GM23338 (cell line): ENCODE data around the gene RABEPK.

Source experiments
- CREB1 ChIP-seq: fragments of 250-450 bp; sonication (Bioruptor Pico); IDR thresholded peaks from 2 replicates; pipeline ENCODE4 v1.5.0; 2020; ENCODE audit warnings: low read depth, mild to moderate bottlenecking, moderate library complexity
- CTCF ChIP-seq, 2 experiments: fragments of 200-600 bp in 1 of 2; sonication (generic) in 1 of 2; conservative IDR thresholded peaks; 2 replicates each; pipeline versions ENCODE4 v1.5.1 to v1.6.1; 2016 to 2017; ENCODE audit warnings: antibody characterized with exemption in 2 of 2, low read depth in 2 of 2, mild to moderate bottlenecking in 2 of 2, moderate library complexity in 1 of 2
- EZH2 ChIP-seq: fragments of 200-600 bp; sonication (generic); IDR thresholded peaks from one replicate; pipeline ENCODE4 v1.8.0; 2017; ENCODE audit warnings: antibody characterized with exemption, mild to moderate bottlenecking, low read depth; ENCODE audit not compliant: unreplicated experiment
- EZH2phosphoT487 ChIP-seq: fragments of 200-600 bp; sonication (generic); IDR thresholded peaks from one replicate; pipeline ENCODE4 v1.8.1; 2018; ENCODE audit warnings: antibody characterized with exemption; ENCODE audit not compliant: unreplicated experiment
- JUNB ChIP-seq: IDR thresholded peaks from one replicate; pipeline ENCODE4 v1.6.1; 2016; ENCODE audit warnings: antibody characterized with exemption; ENCODE audit not compliant: unreplicated experiment
- POLR2AphosphoS5 ChIP-seq: IDR thresholded peaks from 2 replicates; pipeline ENCODE4 v1.6.1; 2016; ENCODE audit warnings: antibody characterized with exemption, low read depth
- REST ChIP-seq: IDR thresholded peaks from one replicate; pipeline ENCODE4 v1.6.1; 2018; ENCODE audit warnings: antibody characterized with exemption; ENCODE audit not compliant: unreplicated experiment
- ZNF462 ChIP-seq: fragments of 250-450 bp; sonication (Bioruptor Pico); IDR thresholded peaks from 2 replicates; pipeline ENCODE4 v1.5.0; 2020; ENCODE audit warnings: mild to moderate bottlenecking, moderate library complexity

GRCh38 chr9:125280945-125281344, 80.6 kb downstream of the RABEPK start:
- TF ChIP-seq CTCF (conservative IDR thresholded peaks at IDR 0.05; ENCODE audit: low read depth in 2 of 2): no peak
- no peak for TF ChIP-seq CREB1 (CRISPR knock-in tag)
- TF ChIP-seq EZH2: no peak
- TF ChIP-seq EZH2phosphoT487: no peak
- no peak for TF ChIP-seq POLR2AphosphoS5
- no peak for TF ChIP-seq REST
- TF ChIP-seq JUNB: no peak
- no peak for TF ChIP-seq ZNF462
